ENCODE results near the gene CLDN14.

GRCh38 chr21:36423771-36424433 is 56.0 kb downstream of the CLDN14 start:
- no peak for TF ChIP-seq EZH2 (IDR thresholded peaks at IDR 0.05; ENCODE audit: borderline replicate concordance, insufficient read depth, low read depth, low read length, poor library complexity, severe bottlenecking)
- no peak for TF ChIP-seq CTCF (IDR thresholded peaks at IDR 0.05)
